Measurements from ENCODE around the gene PLXNA4.

The PLXNA4 gene

DNA sequence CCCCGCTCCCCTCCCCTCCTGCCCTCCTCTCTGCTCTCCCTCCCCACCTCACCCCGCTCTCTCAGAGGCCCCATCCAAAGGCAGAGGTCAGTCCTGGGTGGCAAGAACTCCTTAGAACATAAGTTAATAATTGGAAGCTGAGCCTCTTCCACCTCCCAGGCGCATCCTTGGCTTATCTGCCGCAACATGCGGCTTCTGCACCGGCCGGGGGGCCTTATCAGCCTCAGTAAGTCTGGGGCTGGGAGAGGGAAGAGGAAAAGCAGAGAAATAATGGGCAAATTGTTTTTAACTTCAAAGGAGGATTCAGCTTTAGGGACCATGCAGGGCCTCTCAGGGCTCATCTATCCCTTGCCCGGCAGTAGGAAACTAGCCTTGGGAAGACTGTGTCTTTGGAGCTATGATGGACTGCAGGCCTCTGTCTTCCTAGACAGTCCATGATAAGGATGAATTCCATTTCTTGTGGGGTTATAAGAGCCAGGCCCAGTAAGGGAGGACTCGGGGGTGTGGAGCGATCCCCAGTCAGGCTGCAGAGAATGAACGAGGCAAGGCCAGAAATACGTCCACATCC, 411.6 kb downstream of the PLXNA4 start:
- H3K9me3 Mint-ChIP-seq: no peaks in the 10 kb centered on the region
- ATAC-seq (no peak), DNase-seq (no peak)
- no peaks in the 10 kb centered on the region for H3K27me3 Mint-ChIP-seq
- H3K36me3 Mint-ChIP-seq (ENCODE audit: low read depth): no peaks in the 10 kb centered on the region
- no peak overlapping the region for H3K4me3 Mint-ChIP-seq
- H3K4me1 Mint-ChIP-seq: no peaks in the 10 kb centered on the region
- no peak overlapping the region for H3K27ac Mint-ChIP-seq

DNA sequence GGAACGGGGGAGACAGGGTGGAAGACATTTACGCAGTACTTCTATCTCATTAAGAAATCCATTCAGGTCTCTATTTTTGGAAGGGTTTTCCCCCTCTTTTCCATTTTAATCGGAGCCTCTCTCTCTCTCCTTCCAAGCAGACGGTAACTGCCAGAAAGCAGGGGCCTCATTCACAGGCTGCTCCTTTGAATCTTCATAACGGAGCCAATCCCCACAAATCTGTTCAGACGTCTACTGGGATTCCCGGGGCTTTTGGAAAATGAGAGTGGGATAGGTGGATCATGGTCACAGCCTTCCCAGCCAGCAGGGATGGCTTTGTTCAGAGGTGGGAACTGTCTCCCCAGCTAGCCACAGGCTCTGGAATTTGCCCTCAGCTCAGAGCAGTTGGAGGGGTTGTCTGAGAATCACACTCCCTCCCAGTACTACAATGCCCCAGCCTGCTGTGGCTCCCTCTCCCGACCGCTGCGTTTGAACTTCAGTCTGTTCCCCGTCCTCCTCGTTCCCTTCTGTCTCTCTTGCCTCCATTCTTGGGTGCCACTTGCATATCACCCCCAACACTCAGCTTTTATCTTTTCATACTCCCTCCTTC, 413.6 kb downstream of the PLXNA4 start:
- no peak for ATAC-seq
- Mint-ChIP-seq H3K4me3 (no peak overlapping the region), H3K27ac (no peak overlapping the region), H3K27me3 (no peaks in the 10 kb centered on the region), H3K4me1 (no peaks in the 10 kb centered on the region), H3K36me3 (ENCODE audit: low read depth) (no peaks in the 10 kb centered on the region), H3K9me3 (no peaks in the 10 kb centered on the region)
- DNase-seq: no peak

GRCh38 chr7:132161976-132162375, 414.3 kb downstream of the PLXNA4 start:
- Mint-ChIP-seq H3K27me3 (no peaks in the 10 kb centered on the region), H3K27ac (no peak overlapping the region), H3K4me1 (no peaks in the 10 kb centered on the region), H3K36me3 (ENCODE audit: low read depth) (no peaks in the 10 kb centered on the region), H3K4me3 (no peak overlapping the region), H3K9me3 (no peaks in the 10 kb centered on the region)
- DNase-seq (no peak), ATAC-seq (no peak)

GRCh38 chr7:132161533-132161915, 414.7 kb downstream of the PLXNA4 start:
- DNase-seq (no peak), ATAC-seq (no peak)
- H3K27ac Mint-ChIP-seq: no peak overlapping the region
- no peaks in the 10 kb centered on the region for H3K27me3 Mint-ChIP-seq
- no peak overlapping the region for H3K4me3 Mint-ChIP-seq
- no peaks in the 10 kb centered on the region for H3K9me3 Mint-ChIP-seq
- H3K36me3 Mint-ChIP-seq (ENCODE audit: low read depth): no peaks in the 10 kb centered on the region
- no peaks in the 10 kb centered on the region for H3K4me1 Mint-ChIP-seq

DNA sequence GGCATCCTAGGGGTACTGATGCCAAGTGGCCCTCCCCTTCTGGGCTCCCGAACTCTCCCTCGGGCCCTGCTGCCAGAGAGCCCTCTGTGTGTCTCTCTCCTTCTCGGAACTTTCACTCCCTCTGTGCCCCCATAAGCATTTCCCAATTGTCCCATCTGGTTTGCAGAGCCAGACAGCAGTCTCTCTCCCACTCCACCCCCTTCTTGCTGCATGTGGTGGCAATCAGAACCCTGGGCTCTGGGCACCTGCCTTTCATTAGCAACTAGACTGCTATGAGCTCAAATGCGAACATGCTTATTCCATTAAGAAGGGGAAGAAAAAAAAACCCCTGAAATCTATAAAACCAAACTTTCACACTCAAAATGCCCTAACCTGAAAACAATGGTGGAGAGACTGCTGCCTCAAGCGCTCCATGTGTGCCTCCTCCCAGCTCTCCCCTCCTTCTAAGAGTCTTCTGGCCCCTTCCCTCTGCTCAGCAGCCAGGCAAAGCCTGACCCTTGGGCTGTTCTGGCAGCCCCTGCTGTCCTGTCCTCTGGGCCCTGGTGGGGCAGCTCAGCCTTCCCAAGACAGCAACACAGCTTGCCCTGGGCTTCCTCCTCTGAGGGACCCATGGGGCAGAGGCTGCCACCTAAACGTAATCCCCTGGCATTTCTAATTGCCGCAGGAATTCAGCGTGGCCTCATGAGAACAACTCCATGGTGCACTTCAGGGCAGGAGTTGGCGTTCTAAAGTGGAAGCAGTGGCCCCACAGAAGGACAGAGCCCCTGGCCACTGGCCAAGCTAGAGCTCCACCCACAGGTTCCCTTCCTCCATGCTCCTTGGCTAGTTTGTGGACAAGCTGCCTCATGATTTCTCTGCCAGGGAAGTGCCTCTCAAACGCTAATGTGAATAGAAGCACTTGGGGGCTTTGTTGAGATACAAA, 415.4 kb downstream of the PLXNA4 start:
- H3K4me1 Mint-ChIP-seq: no peaks in the 10 kb centered on the region
- DNase-seq (no peak), ATAC-seq (no peak)
- H3K9me3 Mint-ChIP-seq: no peaks in the 10 kb centered on the region
- no peak overlapping the region for H3K27ac Mint-ChIP-seq
- no peak overlapping the region for H3K4me3 Mint-ChIP-seq
- no peaks in the 10 kb centered on the region for H3K36me3 Mint-ChIP-seq (ENCODE audit: low read depth)
- no peaks in the 10 kb centered on the region for H3K27me3 Mint-ChIP-seq

GRCh38 chr7:132158841-132159240, 417.4 kb downstream of the PLXNA4 start:
- no peak for DNase-seq
- H3K36me3 Mint-ChIP-seq (ENCODE audit: low read depth): no peaks in the 10 kb centered on the region
- no peak overlapping the region for H3K27ac Mint-ChIP-seq
- no peaks in the 10 kb centered on the region for H3K9me3 Mint-ChIP-seq
- no peak for ATAC-seq
- no peaks in the 10 kb centered on the region for H3K27me3 Mint-ChIP-seq
- H3K4me3 Mint-ChIP-seq: no peak overlapping the region
- H3K4me1 Mint-ChIP-seq: no peaks in the 10 kb centered on the region

GRCh38 chr7:132158166-132158565, 418.1 kb downstream of the PLXNA4 start:
- H3K4me3 Mint-ChIP-seq: no peak overlapping the region
- no peak for DNase-seq
- no peak for ATAC-seq
- H3K27me3 Mint-ChIP-seq: no peaks in the 10 kb centered on the region
- H3K4me1 Mint-ChIP-seq: no peaks in the 10 kb centered on the region
- H3K9me3 Mint-ChIP-seq: no peaks in the 10 kb centered on the region
- no peak overlapping the region for H3K27ac Mint-ChIP-seq
- H3K36me3 Mint-ChIP-seq (ENCODE audit: low read depth): no peaks in the 10 kb centered on the region

GRCh38 chr7:132155715-132156114, 420.6 kb downstream of the PLXNA4 start:
- Mint-ChIP-seq H3K4me3 (no peak overlapping the region), H3K4me1 (no peaks in the 10 kb centered on the region), H3K27me3 (no peaks in the 10 kb centered on the region), H3K36me3 (ENCODE audit: low read depth) (no peaks in the 10 kb centered on the region), H3K9me3 (no peaks in the 10 kb centered on the region), H3K27ac (no peak overlapping the region)
- ATAC-seq (no peak), DNase-seq (no peak)

- no peak overlapping the region for H3K4me3 Mint-ChIP-seq
- DNase-seq (no peak), ATAC-seq (no peak)
- H3K4me1 Mint-ChIP-seq: no peaks in the 10 kb centered on the region
- no peak overlapping the region for H3K27ac Mint-ChIP-seq
- no peaks in the 10 kb centered on the region for H3K9me3 Mint-ChIP-seq
- H3K27me3 Mint-ChIP-seq: peaks cover 2% of the 10 kb centered on the region
- no peaks in the 10 kb centered on the region for H3K36me3 Mint-ChIP-seq (ENCODE audit: low read depth)
Measured at GRCh38 chr7:132154695-132155471, 421.4 kb downstream of the PLXNA4 start.

- peaks cover 3% of the 10 kb centered on the region for H3K27me3 Mint-ChIP-seq
- ATAC-seq: no peak
- H3K27ac Mint-ChIP-seq: no peak overlapping the region
- no peaks in the 10 kb centered on the region for H3K9me3 Mint-ChIP-seq
- H3K4me1 Mint-ChIP-seq: no peaks in the 10 kb centered on the region
- no peak for DNase-seq
- H3K4me3 Mint-ChIP-seq: no peak overlapping the region
- no peaks in the 10 kb centered on the region for H3K36me3 Mint-ChIP-seq (ENCODE audit: low read depth)
Measured at GRCh38 chr7:132154248-132154647, 422.0 kb downstream of the PLXNA4 start.

DNA sequence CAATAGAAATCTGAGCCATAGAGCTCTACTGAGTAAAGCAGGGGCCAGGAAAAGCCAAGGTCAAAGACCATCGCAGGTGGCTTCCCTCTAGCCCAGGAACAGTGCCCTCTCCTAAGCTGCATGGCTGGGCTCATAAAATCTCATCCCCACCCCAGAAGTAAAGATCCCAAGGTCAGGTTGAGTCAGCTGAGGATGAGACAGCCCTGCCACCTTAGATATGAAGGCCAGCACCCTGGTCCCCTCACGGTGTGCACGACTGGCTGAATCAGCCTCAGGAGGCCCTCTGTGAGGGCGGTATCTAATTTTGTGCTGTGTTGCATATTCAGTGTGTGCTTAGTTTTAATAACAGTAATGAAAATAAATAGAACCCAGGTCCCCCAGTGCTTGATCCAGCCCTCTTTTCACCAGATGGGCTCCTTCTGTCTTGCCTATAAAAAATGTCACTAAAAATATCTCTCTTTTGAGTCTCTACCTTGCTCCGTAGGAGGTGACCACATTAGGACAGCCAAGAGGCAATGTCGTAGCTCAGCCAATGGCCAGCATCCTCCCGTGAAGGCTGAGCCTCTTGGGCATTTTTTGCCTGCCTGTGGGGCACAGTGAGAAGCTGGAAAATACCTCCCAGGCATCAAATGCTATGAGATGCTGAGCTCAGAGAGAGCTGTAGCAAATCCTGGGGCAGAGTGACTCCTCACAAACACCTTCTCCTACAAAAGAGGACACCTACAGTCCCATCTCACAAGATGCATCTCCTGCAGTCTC, 424.0 kb downstream of the PLXNA4 start:
- peaks cover 3% of the 10 kb centered on the region for H3K27me3 Mint-ChIP-seq
- no peak overlapping the region for H3K27ac Mint-ChIP-seq
- H3K4me3 Mint-ChIP-seq: no peak overlapping the region
- no peaks in the 10 kb centered on the region for H3K9me3 Mint-ChIP-seq
- no peaks in the 10 kb centered on the region for H3K36me3 Mint-ChIP-seq (ENCODE audit: low read depth)
- ATAC-seq (no peak), DNase-seq (no peak)
- H3K4me1 Mint-ChIP-seq: no peaks in the 10 kb centered on the region

- no peaks in the 10 kb centered on the region for H3K9me3 Mint-ChIP-seq
- H3K27ac Mint-ChIP-seq: no peak overlapping the region
- no peak for ATAC-seq
Measured at GRCh38 chr7:132150711-132151110, 425.6 kb downstream of the PLXNA4 start.

GRCh38 chr7:132149436-132150304, 426.6 kb downstream of the PLXNA4 start:
- peaks cover 3% of the 10 kb centered on the region for H3K27me3 Mint-ChIP-seq
- H3K27ac Mint-ChIP-seq: no peak overlapping the region
- no peak for DNase-seq
- ATAC-seq: no peak
- H3K4me3 Mint-ChIP-seq: no peak overlapping the region
- no peaks in the 10 kb centered on the region for H3K9me3 Mint-ChIP-seq
- no peaks in the 10 kb centered on the region for H3K4me1 Mint-ChIP-seq
- H3K36me3 Mint-ChIP-seq (ENCODE audit: low read depth): no peaks in the 10 kb centered on the region

More at GRCh38 chr7:132150711-132151110, 425.6 kb downstream of the PLXNA4 start:
- no peak for DNase-seq
- Mint-ChIP-seq H3K36me3 (ENCODE audit: low read depth) (no peaks in the 10 kb centered on the region), H3K4me1 (no peaks in the 10 kb centered on the region), H3K27me3 (peaks cover 3% of the 10 kb centered on the region), H3K4me3 (no peak overlapping the region)
